DMS 273 (cell line): ENCODE data around the gene C1orf21.

Experiments
- DNase-seq: peaks from one replicate; lab custom pipeline; 2025; ENCODE audit not compliant: unreplicated experiment; lab: John Stamatoyannopoulos, UW

The C1orf21 gene

GRCh38 chr1:184552446-184552845, 165.6 kb downstream of the C1orf21 start:
- DNase-seq = no peak

GRCh38 chr1:184553845-184554244, 167.0 kb downstream of the C1orf21 start:
- peak; percentile 21 for DNase-seq

DNA sequence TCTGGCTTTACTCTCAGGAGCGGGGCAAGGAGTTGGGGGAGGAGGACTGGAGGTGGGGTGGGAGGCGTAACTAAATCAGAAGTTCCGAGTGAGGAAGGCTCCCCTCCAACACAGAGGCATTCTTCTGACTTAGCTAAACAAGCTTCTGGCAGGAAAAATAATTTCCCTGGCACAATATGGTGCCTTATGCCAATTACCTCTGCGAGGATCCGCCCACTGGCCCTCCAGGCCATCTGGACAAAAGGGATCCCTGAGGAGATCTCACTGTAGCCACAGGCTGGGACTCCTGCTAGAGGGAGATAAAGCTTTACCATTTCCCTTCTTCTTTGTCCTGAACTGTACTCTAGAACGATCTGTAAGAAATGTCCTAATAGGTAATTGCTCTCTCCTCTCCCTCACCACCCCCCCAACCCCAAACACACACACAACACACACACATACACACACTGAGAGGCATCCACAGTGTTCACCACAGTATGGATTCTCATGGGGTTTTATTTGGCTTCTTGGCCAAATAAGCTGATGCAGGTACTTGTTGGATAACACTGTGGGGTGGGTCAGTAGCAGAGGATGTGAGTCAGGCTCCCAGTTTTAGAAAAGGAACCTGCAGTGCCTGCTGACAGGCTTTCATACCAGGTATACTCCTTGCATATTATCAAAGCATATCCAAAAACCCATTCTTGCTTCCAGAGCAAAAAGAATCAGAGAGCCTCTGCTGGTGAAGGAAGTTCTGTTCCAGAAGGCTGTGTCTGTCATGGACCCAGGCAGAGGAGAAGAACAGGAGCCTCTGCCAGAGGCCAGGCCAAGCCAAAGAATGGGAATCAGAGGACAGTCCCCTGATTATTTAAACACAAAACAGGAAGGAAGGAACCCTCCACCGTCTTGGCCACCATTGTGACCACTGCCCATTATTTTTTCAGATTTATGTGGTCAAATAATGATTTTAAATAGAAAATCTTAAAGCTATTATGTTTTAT, 169.1 kb downstream of the C1orf21 start:
- DNase-seq = peak; percentile 97

DNA sequence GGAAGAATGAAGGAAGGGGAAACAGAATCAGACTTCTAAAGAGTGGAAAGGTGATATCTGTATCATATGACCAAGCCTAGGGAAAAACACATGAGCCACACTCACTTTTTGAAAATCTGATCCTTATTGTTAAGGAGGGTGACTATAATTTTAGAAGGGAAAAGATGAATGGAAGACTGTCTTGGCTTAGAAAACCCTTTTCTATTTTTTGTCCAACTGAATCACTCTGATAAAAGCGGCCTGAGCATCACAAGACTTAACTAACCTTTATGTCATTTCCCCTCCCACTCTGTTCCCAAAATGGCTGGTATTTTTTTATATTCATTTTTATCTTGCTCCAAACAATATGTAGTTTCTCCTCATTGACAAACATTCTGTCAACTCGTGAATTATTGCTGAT, 169.8 kb downstream of the C1orf21 start:
- DNase-seq = no peak

GRCh38 chr1:184557423-184558347, 170.9 kb downstream of the C1orf21 start:
- no peak for DNase-seq

DNA sequence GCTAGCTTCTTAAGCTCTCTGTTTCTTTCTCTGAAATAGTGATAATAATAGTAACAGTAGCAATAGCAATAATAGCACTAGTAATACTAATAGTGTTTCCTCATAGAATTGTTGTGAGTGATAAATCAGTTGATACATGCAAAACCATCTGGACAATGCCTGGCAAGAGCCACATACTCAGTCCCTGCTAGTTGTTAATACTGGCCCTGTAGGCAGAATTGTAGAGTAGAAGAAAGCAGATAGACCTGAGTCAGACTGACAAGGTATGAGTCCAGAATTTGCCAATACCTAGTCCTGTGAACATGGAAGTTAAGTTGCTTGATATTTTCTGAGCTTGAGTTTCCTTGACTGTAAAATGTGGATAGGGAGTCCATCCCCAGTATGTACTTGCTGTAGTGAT, 171.9 kb downstream of the C1orf21 start:
- DNase-seq = no peak

GRCh38 chr1:184559117-184559713, 172.4 kb downstream of the C1orf21 start:
- no peak for DNase-seq

DNA sequence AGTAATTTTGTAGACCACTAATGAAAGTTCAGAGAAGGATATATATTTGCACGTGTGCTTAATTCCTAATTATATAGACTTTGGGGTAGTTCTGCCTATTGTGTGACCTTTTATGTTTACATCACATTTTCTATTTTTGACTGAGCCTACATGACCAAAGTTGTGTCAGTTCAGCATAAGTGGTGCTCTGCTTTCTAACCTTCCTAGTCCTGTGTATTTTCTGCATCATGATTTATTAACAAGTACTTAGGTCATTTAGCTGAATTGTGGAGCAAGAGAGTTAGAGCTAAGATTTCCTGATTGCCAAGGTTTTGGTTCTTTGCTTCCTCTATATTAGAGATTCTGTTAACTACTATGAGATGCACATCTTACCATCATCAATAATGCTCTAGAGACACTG, 176.0 kb downstream of the C1orf21 start:
- DNase-seq = no peak

DNA sequence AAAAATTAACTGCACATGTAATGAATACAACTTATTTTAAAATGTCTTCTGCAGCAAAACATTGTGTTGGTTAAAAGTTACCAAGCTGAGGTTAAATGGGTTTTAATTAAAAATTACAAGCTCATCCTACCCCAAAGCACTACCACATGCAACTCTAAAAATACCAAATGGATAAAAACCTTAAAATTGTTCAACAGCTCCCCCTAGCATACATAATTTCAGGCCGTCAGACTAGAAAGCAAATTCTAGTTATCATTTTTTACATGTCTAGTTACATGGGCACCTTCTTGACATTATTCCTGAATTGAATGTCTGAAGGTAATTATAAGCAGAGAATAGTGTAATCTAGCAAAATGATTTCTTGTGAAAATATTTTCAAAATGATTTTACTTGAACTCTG, 176.5 kb downstream of the C1orf21 start:
- peak; percentile 55 for DNase-seq

DNA sequence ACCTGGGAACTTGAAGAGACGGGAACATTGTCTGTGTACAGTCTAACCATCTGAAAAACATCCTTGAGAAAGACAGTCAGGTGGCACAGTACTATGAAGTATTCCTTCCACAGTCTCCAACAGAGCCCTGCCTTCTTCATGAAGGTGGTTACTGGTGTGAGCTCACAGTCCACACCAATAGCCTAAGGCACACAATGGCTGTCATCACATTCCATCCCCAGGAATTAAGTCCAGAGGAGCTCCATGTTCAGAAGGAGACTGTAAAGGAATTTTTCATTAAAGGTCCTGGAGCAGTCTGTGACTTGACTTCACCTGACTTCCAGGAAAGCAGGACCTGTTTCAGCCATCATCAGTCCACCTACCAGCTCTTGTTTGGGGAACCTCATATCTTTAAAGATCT, 180.2 kb downstream of the C1orf21 start:
- DNase-seq = no peak

- no peak for DNase-seq
Observed at GRCh38 chr1:184567637-184568036, 180.8 kb downstream of the C1orf21 start.

GRCh38 chr1:184568148-184568547, 181.3 kb downstream of the C1orf21 start:
- no peak for DNase-seq

DNA sequence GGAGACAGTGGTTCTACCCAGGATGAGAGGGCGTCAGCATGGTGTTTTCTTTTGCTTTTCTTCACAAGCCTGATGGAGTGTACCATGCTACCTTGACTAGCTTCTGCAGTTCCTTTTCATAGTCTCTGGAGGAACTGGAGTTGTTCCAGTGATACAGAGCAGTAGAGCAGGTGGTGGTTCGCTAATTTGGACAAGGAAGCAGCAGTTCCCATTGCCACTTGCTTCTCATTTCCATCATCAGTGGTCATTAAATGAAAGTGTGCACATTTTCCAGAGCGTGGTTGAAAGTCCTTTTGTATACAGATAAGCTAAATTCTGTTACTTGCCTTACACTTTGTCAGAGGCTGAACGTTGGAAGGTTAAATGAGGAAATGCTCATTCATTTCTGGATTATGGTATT, 182.3 kb downstream of the C1orf21 start:
- peak; percentile 22 for DNase-seq

DNA sequence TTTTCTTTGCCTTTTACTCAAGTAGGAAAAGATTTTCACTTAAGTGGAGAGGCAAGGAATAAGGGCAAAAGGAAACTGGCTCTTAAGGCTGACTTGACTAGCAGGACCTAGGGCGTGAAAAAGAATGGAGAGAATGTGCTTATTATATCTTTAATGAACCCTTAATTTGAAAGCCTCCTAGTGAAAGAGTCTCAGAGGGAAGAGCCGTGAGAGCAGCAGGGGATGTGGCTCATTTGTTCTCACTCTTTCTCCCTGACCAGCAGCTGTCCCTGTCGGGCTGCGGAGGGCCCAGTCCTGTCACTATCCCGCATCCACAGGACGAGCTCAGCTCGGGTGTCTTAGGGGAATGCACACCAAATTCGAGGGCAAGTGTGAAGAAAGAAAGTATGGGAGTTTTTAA, 187.8 kb downstream of the C1orf21 start:
- no peak for DNase-seq

- no peak for DNase-seq
Observed at GRCh38 chr1:184576822-184577221, 190.0 kb downstream of the C1orf21 start.

DNA sequence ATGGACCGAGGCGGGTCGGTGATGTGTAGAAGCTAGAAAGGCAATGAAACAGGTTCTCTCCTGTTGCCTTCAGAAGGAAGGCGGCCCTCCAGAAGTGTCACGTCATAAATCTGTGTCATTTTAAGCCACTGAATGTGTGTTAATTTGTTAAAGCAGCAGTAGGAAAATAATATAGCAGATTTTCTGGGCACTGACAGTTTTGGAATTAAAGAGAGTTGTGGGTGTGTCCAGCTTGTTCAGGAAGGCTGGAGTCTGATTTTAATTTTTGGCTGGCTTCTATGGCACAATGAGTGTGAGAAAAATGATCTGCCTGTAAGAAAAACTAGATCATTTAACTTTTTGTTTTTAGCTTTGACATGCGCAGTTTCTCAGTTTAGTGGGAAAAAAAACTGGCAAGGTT, 190.5 kb downstream of the C1orf21 start:
- DNase-seq = no peak

DNA sequence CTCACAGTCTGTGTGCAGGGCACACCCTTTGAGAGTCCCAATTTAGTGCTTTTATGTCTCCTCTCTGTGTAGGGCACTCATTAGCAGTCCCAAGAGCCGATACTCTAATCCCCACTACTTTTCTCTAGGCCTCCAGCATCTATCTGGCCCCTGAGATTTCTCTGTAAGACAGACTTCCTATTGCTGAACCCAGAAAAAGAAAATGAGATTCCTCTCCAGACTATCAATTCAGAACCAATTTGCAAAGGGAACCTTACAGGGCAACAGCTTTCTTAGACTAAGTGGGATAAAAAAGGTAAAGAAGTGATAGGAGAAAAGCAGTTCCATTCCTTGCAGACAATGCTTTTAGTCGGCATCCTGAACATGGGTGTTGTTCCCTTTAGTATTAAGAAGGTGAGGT, 195.6 kb downstream of the C1orf21 start:
- no peak for DNase-seq

DNA sequence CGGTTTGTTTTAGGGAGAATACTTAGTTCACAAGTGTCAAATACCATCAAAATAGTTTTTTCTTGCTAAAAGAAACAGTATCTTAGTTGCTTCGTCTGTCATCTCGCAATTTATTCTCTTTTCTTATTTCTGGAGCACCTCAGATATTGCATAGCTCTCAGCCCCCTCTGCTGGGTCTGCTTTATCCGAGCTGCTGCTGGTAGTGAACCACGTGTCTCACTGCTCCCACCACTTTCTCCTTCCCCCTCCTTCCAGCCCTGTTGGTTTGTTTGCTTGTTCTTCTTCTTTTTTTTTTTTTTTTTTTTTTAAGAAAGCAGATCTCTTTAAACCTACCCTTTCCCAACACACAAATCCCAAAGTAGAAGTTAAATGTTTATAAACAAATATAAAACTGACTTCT, 197.0 kb downstream of the C1orf21 start:
- no peak for DNase-seq

GRCh38 chr1:184588701-184589100, 201.9 kb downstream of the C1orf21 start:
- no peak for DNase-seq

- DNase-seq = no peak
Observed at GRCh38 chr1:184590163-184590750, 203.4 kb downstream of the C1orf21 start.

- DNase-seq = no peak
Observed at GRCh38 chr1:184593597-184593996, 206.8 kb downstream of the C1orf21 start.
